ENCODE measurements around the gene ANKRD37. TPM values are rescaled to one million over a fixed set of nuclear protein-coding genes. Genes with fewer than 3 reads are reported as not detected.

Gene ANKRD37
- total RNA-seq, 1 donor from 2014 or later = 4.6 TPM

GRCh38 chr4:185379326-185380295 lies 17.0 kb upstream of the ANKRD37 start:
- H3K27me3 Mint-ChIP-seq (ENCODE audit: unreplicated experiment) = no peaks in the 10 kb centered on the region
- no peak for DNase-seq
- peaks cover 2% of the 10 kb centered on the region for H3K9me3 Mint-ChIP-seq (ENCODE audit: unreplicated experiment)
- TF ChIP-seq CTCF (IDR thresholded peaks at IDR 0.05; ENCODE audit: partially characterized antibody, unreplicated experiment) = no peak
- H3K4me1 Mint-ChIP-seq (ENCODE audit: low read depth, unreplicated experiment) = no peaks in the 10 kb centered on the region
- peaks cover 12% of the 10 kb centered on the region for H3K36me3 Mint-ChIP-seq (ENCODE audit: unreplicated experiment)
- H3K4me3 Mint-ChIP-seq (ENCODE audit: unreplicated experiment) = no peak overlapping the region
- H3K27ac Mint-ChIP-seq (ENCODE audit: unreplicated experiment) = no peak overlapping the region

- Mint-ChIP-seq H3K27ac (ENCODE audit: unreplicated experiment) (no peak overlapping the region), H3K4me1 (ENCODE audit: low read depth, unreplicated experiment) (peaks cover 3% of the 10 kb centered on the region), H3K4me3 (ENCODE audit: unreplicated experiment) (no peak overlapping the region), H3K9me3 (ENCODE audit: unreplicated experiment) (peaks cover 2% of the 10 kb centered on the region), H3K27me3 (ENCODE audit: unreplicated experiment) (no peaks in the 10 kb centered on the region), H3K36me3 (ENCODE audit: unreplicated experiment) (peaks cover 12% of the 10 kb centered on the region)
- DNase-seq = no peak
- TF ChIP-seq CTCF (IDR thresholded peaks at IDR 0.05; ENCODE audit: partially characterized antibody, unreplicated experiment) = no peak
These were observed 16.3 kb upstream of the ANKRD37 start for GRCh38 chr4:185380320-185380719.

- peaks cover 4% of the 10 kb centered on the region for H3K4me1 Mint-ChIP-seq (ENCODE audit: low read depth, unreplicated experiment)
- peaks cover 12% of the 10 kb centered on the region for H3K36me3 Mint-ChIP-seq (ENCODE audit: unreplicated experiment)
- TF ChIP-seq CTCF (IDR thresholded peaks at IDR 0.05; ENCODE audit: partially characterized antibody, unreplicated experiment) = no peak
- H3K27me3 Mint-ChIP-seq (ENCODE audit: unreplicated experiment) = no peaks in the 10 kb centered on the region
- H3K27ac Mint-ChIP-seq (ENCODE audit: unreplicated experiment) = no peak overlapping the region
- no peak for DNase-seq
- H3K4me3 Mint-ChIP-seq (ENCODE audit: unreplicated experiment) = no peak overlapping the region
- peaks cover 2% of the 10 kb centered on the region for H3K9me3 Mint-ChIP-seq (ENCODE audit: unreplicated experiment)
These were observed 15.1 kb upstream of the ANKRD37 start for GRCh38 chr4:185381288-185382196.

GRCh38 chr4:185382754-185383153 lies 13.9 kb upstream of the ANKRD37 start:
- Mint-ChIP-seq H3K27me3 (ENCODE audit: unreplicated experiment) (peaks cover 2% of the 10 kb centered on the region), H3K27ac (ENCODE audit: unreplicated experiment) (no peak overlapping the region), H3K4me3 (ENCODE audit: unreplicated experiment) (no peak overlapping the region), H3K4me1 (ENCODE audit: low read depth, unreplicated experiment) (peaks cover 4% of the 10 kb centered on the region), H3K36me3 (ENCODE audit: unreplicated experiment) (peaks cover 12% of the 10 kb centered on the region), H3K9me3 (ENCODE audit: unreplicated experiment) (peaks cover 2% of the 10 kb centered on the region)
- no peak for DNase-seq
- TF ChIP-seq CTCF (IDR thresholded peaks at IDR 0.05; ENCODE audit: partially characterized antibody, unreplicated experiment) = no peak
